GM12892 (cell line): Measurements from ENCODE around the gene ICAM4.
A peak's percentile ranks its signal among the peaks of the same experiment; 100 is the strongest.

Source experiments
- DNase-seq: peaks from one replicate; pipeline ENCODE4 v3.0.0; 2011; ENCODE audit not compliant: insufficient read length
- FAIRE-seq: peaks from 2 replicates; lab custom pipeline; 2011; peaks lifted over from hg19 to GRCh38; lab: Jason Lieb, UNC
- POLR2A ChIP-seq: IDR thresholded peaks from 2 replicates; pipeline ENCODE4 v1.6.1; 2011; ENCODE audit warnings: low read depth, low read length, control low read depth
- POLR2AphosphoS5 ChIP-seq: IDR thresholded peaks from 2 replicates; pipeline ENCODE4 v1.6.1; 2011; ENCODE audit warnings: low read depth, low read length, control low read depth
- TAF1 ChIP-seq: IDR thresholded peaks from 2 replicates; pipeline ENCODE4 v1.6.1; 2011; ENCODE audit warnings: low read depth, mild to moderate bottlenecking, control low read depth, low read length, borderline replicate concordance

The ICAM4 gene

GRCh38 chr19:10317045-10317856, 30.5 kb downstream of the ICAM4 start:
- DNase-seq (no peak), FAIRE-seq (no peak)
- no peak for TF ChIP-seq POLR2A
- TF ChIP-seq POLR2AphosphoS5 = no peak
- no peak for TF ChIP-seq TAF1

- no peak for FAIRE-seq
- no peak for DNase-seq
- no peak for TF ChIP-seq TAF1
- no peak for TF ChIP-seq POLR2AphosphoS5
- no peak for TF ChIP-seq POLR2A
Measured at GRCh38 chr19:10317857-10318462, 31.2 kb downstream of the ICAM4 start.

DNA sequence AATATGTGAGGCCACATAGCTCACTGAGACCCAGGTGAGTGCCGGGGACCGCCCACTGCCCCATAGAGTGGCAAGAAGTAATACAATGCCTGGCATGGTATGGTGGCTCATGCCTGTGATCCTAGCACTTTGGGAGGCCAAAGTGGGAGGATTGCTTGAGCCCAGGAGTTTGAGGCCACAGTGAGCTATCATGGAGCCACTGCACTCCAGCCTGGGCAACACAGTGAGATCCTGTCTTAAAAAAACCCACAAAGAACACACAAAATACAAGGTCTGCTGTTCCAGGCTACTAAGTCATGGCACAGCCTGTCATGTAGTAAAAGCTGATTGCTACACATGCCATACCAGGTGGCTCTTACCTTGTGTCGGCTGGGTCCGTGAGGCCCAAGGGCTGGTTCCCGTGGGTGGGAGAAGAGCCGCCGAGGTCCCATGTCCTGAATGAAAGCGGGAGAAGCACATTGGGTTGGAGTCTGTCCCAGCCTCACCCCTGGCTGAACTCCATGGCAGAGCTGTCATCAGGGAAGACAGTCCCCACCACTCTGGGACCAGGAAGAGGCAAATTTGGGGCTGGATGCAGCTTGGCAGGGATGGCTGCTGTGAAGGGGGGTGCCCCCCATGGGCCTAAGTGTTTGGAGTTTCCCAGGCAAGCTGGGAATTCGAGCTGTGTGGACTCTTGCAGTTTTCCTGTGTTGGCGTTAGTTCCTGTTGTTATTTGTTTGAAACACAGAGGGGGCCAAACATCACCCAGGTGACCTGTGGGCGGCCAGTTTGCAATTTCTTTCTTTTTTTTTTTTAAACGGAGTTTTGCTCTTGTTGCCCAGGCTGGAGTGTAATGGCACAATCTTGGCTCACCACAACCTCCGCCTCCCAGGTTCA, 32.3 kb downstream of the ICAM4 start:
- DNase-seq = no peak
- FAIRE-seq = no peak
- TF ChIP-seq TAF1 = no peak
- TF ChIP-seq POLR2A = no peak
- no peak for TF ChIP-seq POLR2AphosphoS5

GRCh38 chr19:10320602-10321416, 34.1 kb downstream of the ICAM4 start:
- TF ChIP-seq POLR2AphosphoS5 = no peak
- peak; percentile 40; the same call in 1 of the 2 replicates for TF ChIP-seq POLR2A
- no peak for TF ChIP-seq TAF1
- FAIRE-seq (no peak), DNase-seq (no peak)

GRCh38 chr19:10321417-10321797, 34.7 kb downstream of the ICAM4 start:
- FAIRE-seq = no peak
- TF ChIP-seq POLR2A (no peak), POLR2AphosphoS5 (no peak), TAF1 (no peak)
- no peak for DNase-seq

- FAIRE-seq = no peak
- TF ChIP-seq POLR2AphosphoS5 (peak; percentile 77), POLR2A (peak; percentile 66; the same call in 1 of the 2 replicates), TAF1 (no peak)
- DNase-seq = no peak
Measured at GRCh38 chr19:10321874-10322835, 35.4 kb downstream of the ICAM4 start.

- TF ChIP-seq POLR2A = no peak
- TF ChIP-seq POLR2AphosphoS5 = no peak
- TF ChIP-seq TAF1 = no peak
- no peak for DNase-seq
- no peak for FAIRE-seq
Measured at GRCh38 chr19:10325732-10326131, 39.0 kb downstream of the ICAM4 start.

DNA sequence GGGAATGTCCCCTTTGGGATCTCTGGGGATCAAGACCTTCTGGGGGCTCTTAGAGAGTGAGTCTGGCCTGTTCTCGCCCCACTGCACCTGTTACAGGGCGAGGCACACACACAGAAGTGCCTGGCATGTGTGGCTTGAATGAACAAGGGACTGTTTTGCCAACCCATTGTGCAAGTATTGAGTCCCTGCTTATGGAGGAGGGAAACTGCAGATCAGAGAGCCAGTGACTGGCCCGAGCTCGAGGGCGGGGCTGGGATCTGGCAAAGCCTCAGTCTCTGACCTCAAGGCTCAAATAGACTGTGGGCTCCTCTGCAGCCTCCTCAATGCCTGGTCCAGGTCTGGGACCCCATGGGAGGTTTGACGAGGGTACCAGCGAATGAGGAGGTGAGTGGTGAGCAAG, 41.0 kb downstream of the ICAM4 start:
- DNase-seq (no peak), FAIRE-seq (no peak)
- TF ChIP-seq POLR2A (no peak), TAF1 (no peak), POLR2AphosphoS5 (no peak)

DNA sequence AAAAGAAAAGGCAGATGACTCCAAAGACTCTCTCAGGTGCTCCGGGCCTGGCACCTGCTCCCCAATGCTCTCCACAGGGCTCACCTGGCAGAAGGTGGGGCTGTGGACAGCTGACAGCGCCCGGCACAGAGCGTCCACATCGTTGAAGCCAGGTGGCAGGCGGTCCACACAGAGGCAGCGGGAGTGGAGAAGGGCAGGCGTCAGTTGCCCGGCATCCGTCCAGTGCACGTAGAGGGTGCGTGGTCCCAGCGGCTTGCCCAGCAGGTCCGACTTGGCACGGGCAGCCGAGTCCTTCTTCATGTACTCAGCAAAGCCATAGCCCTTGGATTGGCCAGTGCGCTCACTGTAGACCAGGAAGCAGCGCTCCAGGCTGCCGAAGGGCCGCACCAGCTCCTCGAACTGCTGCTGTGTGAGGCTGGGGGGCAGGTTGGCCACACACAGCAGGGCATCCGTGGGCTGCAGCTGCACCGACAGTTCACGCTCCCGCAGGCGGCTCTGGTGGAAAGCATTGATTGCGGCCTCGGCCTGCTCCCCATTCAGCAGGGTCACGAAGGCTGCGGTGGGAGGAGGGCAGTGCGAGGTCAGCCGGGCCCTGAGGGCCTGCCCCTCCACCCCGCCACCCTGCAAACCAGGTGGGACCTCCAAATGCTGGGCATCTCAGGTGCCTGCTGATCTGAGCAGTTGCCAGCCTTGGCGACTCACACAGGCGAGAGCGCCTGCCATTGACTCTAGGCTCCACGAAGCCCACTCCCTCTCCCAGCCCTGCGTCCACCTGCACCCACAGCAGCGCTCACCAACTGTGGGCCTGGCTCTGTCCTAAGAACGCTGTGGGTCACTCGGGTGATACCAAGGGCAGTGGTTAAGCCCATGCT, 42.0 kb downstream of the ICAM4 start:
- FAIRE-seq (no peak), DNase-seq (peak; percentile 2)
- TF ChIP-seq TAF1 = no peak
- TF ChIP-seq POLR2AphosphoS5 = no peak
- no peak for TF ChIP-seq POLR2A

DNA sequence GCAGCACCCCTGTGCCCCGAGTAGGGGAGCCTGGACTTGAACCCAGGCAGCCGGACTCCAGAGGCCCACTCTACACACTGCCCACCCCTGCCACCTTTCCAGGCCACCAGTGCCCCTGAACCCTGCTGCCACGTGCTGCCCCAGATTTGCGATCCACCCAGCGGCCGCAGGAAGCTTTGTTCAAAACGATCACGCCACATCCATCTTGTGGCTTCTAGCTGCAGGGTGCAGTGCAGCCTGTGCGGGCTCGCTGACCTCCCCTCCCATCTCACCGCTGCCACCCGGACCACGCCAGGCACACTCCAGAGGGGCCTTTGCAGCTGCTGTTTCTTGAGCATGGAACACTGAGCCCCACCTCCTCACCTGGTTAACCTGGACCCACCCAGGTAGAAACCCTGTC, 42.8 kb downstream of the ICAM4 start:
- FAIRE-seq = no peak

More for the DNA sequence above, 42.8 kb downstream of the ICAM4 start:
- DNase-seq = no peak
- TF ChIP-seq POLR2A = no peak
- no peak for TF ChIP-seq POLR2AphosphoS5
- no peak for TF ChIP-seq TAF1
